ENCODE data around the gene NPM1. TPM values are rescaled to one million over a fixed set of nuclear protein-coding genes. Genes with fewer than 3 reads are reported as not detected.

NPM1 gene
- total RNA-seq, 4 donors from 2014 or later, result 388 to 648 (median 553) TPM

- Histone ChIP-seq H3K4me3 (no peak overlapping the region), H3K9me3 (no peaks in the 10 kb centered on the region), H3K27me3 (peaks cover 0 to 25% (median 0%) of the 10 kb centered on the region in 4 donors), H3K27ac (replicated peaks in 1 of 4) (no peak overlapping the region), H3K4me1 (peaks cover 23 to 33% (median 33%) of the 10 kb centered on the region in 4 donors), H3K36me3 (peaks cover 0 to 23% (median 18%) of the 10 kb centered on the region in 4 donors)
- intact Hi-C loops (cut with DNase I), result loop anchor here (5.0 kb wide), 1 partner anchor 626 kb away; no protein-coding TSS in a partner anchor
- WGBS, result 90% methylated on average over 11 of the region's 11 CpGs
- TF ChIP-seq POLR2AphosphoS5 (IDR thresholded peaks at IDR 0.05) (no peak), CTCF (IDR thresholded peaks at IDR 0.05) (no peak), POLR2A (IDR thresholded peaks at IDR 0.05; ENCODE audit: low read depth) (no peak), EP300 (IDR thresholded peaks at IDR 0.05) (no peak)
- DNase-seq (ENCODE audit: extremely low spot score), result peak; percentile 77
Measured at GRCh38 chr5:171416160-171417049, 28.8 kb downstream of the NPM1 start.

- H3K27me3 ChIP-seq, result peaks cover 0 to 31% (median 0%) of the 10 kb centered on the region in 4 donors
- peak overlapping the region; percentile 45 to 62 (median 52) for H3K4me3 ChIP-seq
- intact Hi-C loops (cut with DNase I), result loop anchor here (2.0 to 5.0 kb wide), 2 partner anchors 488 to 624 kb away; no protein-coding TSS in a partner anchor
- WGBS, result 20% methylated on average over 22 of the region's 26 CpGs
- peaks cover 27 to 37% (median 34%) of the 10 kb centered on the region in 4 donors for H3K4me1 ChIP-seq
- H3K36me3 ChIP-seq, result peaks cover 0 to 3% (median under 1%) of the 10 kb centered on the region in 4 donors
- no peaks in the 10 kb centered on the region for H3K9me3 ChIP-seq
- H3K27ac ChIP-seq (replicated peaks in 1 of 4), result peak overlapping the region in 1 of 4 donors; percentile 26
- TF ChIP-seq CTCF (IDR thresholded peaks at IDR 0.05) (peak; percentile 88 to 99 (median 89)), POLR2A (IDR thresholded peaks at IDR 0.05; ENCODE audit: low read depth) (no peak), EP300 (IDR thresholded peaks at IDR 0.05) (no peak), POLR2AphosphoS5 (IDR thresholded peaks at IDR 0.05) (peak in 1 of 2 donors; percentile 20)
- DNase-seq (ENCODE audit: extremely low spot score), result peak; percentile 95
Measured at GRCh38 chr5:171418316-171418981, 30.8 kb downstream of the NPM1 start.

GRCh38 chr5:171418982-171419687 is 31.5 kb downstream of the NPM1 start, which contains the start of gene FGF18:
Gene FGF18, plus strand, starts transcription at chr5:171419647. Its CDS starts 553 bp downstream, at chr5:171420200.
- Histone ChIP-seq H3K36me3 (no peaks in the 10 kb centered on the region), H3K27ac (replicated peaks in 1 of 4) (peak within 1 kb of the TSS in 2 of 4 donors; percentile 17 to 31), H3K27me3 (peaks cover 0 to 31% (median 0%) of the 10 kb centered on the region in 4 donors), H3K4me1 (peaks cover 27 to 37% (median 34%) of the 10 kb centered on the region in 4 donors), H3K9me3 (no peaks in the 10 kb centered on the region), H3K4me3 (peak within 1 kb of the TSS; percentile 45 to 62 (median 52))
- TF ChIP-seq CTCF (IDR thresholded peaks at IDR 0.05) (peak in 1 of 3 experiments; percentile 1), EP300 (IDR thresholded peaks at IDR 0.05) (no peak)
- intact Hi-C loops (cut with DNase I), result loop anchor here (2.0 to 5.0 kb wide), 2 partner anchors 488 to 623 kb away; no protein-coding TSS in a partner anchor
- peak; percentile 92 for DNase-seq (ENCODE audit: extremely low spot score)
- WGBS, result 0% methylated on average over 13 of the region's 74 CpGs

GRCh38 chr5:171419688-171420430 is 32.2 kb downstream of the NPM1 start:
- peak overlapping the region in 2 of 4 donors; percentile 17 to 26 for H3K27ac ChIP-seq (replicated peaks in 1 of 4)

More at GRCh38 chr5:171419688-171420430, 32.2 kb downstream of the NPM1 start:
- TF ChIP-seq EP300 (IDR thresholded peaks at IDR 0.05), result no peak
- TF ChIP-seq POLR2AphosphoS5 (IDR thresholded peaks at IDR 0.05), result no peak
- no peak for TF ChIP-seq CTCF (IDR thresholded peaks at IDR 0.05)
- no peak for TF ChIP-seq POLR2A (IDR thresholded peaks at IDR 0.05; ENCODE audit: low read depth)
- intact Hi-C loops (cut with DNase I), result loop anchor here (2.0 to 10.0 kb wide), 3 partner anchors 195 to 622 kb away; no protein-coding TSS in a partner anchor
- peak; percentile 72 for DNase-seq (ENCODE audit: extremely low spot score)
- 2% methylated on average over 40 of the region's 95 CpGs for WGBS
- Histone ChIP-seq H3K36me3 (no peaks in the 10 kb centered on the region), H3K4me1 (peaks cover 27 to 37% (median 34%) of the 10 kb centered on the region in 4 donors), H3K4me3 (peak overlapping the region; percentile 45 to 62 (median 52)), H3K9me3 (no peaks in the 10 kb centered on the region), H3K27me3 (peaks cover 0 to 31% (median 0%) of the 10 kb centered on the region in 4 donors)
